ENCODE measurements around the gene ACKR4.
"Not testable (repeated sequence)": the region's sequence is repeated elsewhere in the genome, so short reads cannot be mapped to it uniquely, and the experiment has no call there.

ACKR4 gene

DNA sequence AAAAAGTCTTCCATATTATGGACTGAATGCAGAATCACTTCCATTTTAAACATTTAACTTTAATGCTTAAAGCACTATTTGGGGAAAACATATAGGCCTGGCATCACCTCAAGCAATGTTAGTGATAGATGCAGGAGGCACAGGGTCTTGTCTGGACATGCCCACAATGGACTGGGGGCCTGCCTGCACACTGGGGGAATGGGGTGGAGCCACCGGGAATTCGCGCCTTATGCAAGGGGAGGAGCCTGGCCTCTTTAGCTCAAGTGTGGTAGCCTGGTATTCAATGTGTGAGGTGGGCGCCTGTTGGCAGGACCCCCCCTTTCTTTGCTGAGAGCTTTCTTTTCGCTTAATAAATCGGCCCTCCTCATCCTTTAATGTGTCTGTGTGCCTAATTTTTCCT is 29.9 kb downstream of the ACKR4 start:
- in situ Hi-C loops (cut with HindIII; ENCODE audit: low pct_ligation_motif_present, low pct_unique_long_range_greater_than_20kb, low sequenced_read_pairs) = loop anchor here (25.0 kb wide), 1 partner anchor 90 kb away; no protein-coding TSS in a partner anchor
- DNase-seq = no peak

DNA sequence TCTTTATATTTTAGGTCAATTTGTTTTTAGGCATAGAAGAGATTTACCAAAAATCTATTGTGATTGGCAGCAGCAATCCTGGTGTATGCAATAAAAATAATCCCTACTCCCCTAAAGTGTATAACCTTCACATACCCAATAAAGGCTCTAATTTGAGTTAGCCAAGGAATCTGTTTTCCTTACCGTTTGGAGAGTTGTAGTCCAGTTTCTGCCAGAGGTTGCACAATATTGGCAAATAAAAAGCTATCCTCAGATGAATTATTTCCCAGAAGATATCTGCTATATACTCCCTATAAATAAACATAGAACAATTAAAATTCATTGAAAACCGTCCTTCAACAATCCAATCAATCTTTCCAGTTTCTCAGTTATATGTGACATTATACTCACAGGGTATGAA is 31.1 kb downstream of the ACKR4 start:
- DNase-seq = no peak
- in situ Hi-C loops (cut with HindIII; ENCODE audit: low pct_ligation_motif_present, low pct_unique_long_range_greater_than_20kb, low sequenced_read_pairs) = loop anchor here (25.0 kb wide), 1 partner anchor 91 kb away; no protein-coding TSS in a partner anchor

- in situ Hi-C loops (cut with HindIII; ENCODE audit: low pct_ligation_motif_present, low pct_unique_long_range_greater_than_20kb, low sequenced_read_pairs) = loop anchor here (25.0 kb wide), 1 partner anchor 93 kb away; no protein-coding TSS in a partner anchor
- peak; percentile 49 for DNase-seq
Observed at GRCh38 chr3:132629928-132630327, 32.9 kb downstream of the ACKR4 start.

GRCh38 chr3:132630612-132631011 is 33.5 kb downstream of the ACKR4 start:
- DNase-seq = no peak
- in situ Hi-C loops (cut with HindIII; ENCODE audit: low pct_ligation_motif_present, low pct_unique_long_range_greater_than_20kb, low sequenced_read_pairs) = loop anchor here (25.0 kb wide), 1 partner anchor 93 kb away; no protein-coding TSS in a partner anchor

DNA sequence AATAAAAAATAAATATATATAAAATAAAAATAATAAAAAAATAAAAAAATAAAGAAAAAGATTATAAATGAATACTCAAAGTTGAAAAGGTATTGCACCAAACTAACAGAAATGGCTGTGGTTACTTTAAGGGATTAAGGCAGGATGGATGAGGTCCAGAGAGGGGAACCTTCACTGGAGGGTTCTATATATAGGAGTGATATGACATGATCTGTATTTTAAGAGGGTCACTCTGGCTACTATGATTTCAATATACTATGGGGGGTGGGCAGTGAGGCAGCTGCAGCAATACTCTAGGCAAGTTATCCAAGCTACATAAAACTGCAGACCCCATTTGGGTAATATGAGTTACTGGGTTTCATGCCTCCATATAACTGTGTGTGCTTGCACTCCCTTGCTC is 38.0 kb downstream of the ACKR4 start:
- in situ Hi-C loops (cut with HindIII; ENCODE audit: low pct_ligation_motif_present, low pct_unique_long_range_greater_than_20kb, low sequenced_read_pairs) = loop anchor here (25.0 kb wide), 1 partner anchor 98 kb away; no protein-coding TSS in a partner anchor

DNA sequence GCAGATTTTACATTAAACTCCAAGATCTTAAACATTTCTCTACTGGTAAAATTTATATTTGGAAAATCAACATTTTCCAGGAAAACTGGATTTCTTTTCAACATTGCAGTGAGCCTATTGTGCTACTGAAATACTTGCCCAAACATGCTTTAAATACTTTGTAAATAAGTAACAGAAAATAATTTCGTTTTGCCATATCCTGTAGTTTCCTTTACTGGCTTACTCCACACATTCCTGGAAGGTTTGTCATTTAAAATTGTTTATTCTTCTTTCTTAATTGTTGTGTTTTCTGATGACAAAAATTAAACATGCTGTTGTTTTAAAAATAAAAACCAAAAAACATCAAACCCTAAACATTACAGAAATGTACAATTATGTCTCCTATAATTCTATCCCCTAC is 40.5 kb downstream of the ACKR4 start:
- DNase-seq = peak; percentile 60
- in situ Hi-C loops (cut with HindIII; ENCODE audit: low pct_ligation_motif_present, low pct_unique_long_range_greater_than_20kb, low sequenced_read_pairs) = loop anchor here (25.0 kb wide), 1 partner anchor 100 kb away; no protein-coding TSS in a partner anchor

More for the DNA sequence above, 38.0 kb downstream of the ACKR4 start:
- DNase-seq = no peak

DNA sequence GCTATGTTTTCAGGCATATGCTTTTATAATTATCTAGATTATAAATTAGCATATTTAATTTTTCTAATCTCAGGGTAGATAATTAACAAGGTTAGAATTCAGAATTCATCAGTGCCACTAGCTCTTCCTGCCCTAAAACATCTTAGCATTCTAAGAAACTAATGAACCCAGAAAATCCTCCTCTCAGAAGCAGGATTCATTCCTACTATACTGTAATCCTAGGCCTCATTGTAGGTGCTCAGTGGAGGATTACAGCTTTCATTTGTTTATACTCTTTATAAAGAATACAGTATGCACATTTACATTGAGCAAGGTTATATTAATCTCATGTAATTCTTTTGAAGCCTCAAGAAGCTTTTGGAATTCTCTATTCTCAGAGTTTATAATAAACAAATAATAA is 41.6 kb downstream of the ACKR4 start:
- in situ Hi-C loops (cut with HindIII; ENCODE audit: low pct_ligation_motif_present, low pct_unique_long_range_greater_than_20kb, low sequenced_read_pairs) = loop anchor here (25.0 kb wide), 1 partner anchor 101 kb away; no protein-coding TSS in a partner anchor
- no peak for DNase-seq

DNA sequence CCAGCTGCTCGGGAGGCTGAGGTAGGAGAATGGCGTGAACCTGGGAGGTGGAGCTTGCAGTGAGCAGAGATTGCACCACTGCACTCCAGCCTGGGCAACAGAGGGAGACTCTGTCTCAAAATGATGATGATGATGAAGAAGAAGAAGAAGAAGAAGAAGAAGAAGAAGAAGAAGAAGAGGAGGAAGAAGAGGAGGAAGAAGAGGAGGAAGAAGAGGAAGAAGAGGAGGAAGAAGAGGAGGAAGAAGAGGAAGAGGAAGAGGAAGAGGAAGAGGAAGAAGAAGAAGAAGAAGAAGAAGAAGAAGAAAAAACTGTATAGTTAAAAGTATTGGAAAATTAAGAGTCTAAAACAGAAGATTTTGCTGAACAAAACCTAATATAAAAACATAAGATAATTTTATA is 44.4 kb downstream of the ACKR4 start:
- in situ Hi-C loops (cut with HindIII; ENCODE audit: low pct_ligation_motif_present, low pct_unique_long_range_greater_than_20kb, low sequenced_read_pairs) = loop anchor here (25.0 kb wide), 1 partner anchor 104 kb away; no protein-coding TSS in a partner anchor
- not testable (repeated sequence) for DNase-seq

DNA sequence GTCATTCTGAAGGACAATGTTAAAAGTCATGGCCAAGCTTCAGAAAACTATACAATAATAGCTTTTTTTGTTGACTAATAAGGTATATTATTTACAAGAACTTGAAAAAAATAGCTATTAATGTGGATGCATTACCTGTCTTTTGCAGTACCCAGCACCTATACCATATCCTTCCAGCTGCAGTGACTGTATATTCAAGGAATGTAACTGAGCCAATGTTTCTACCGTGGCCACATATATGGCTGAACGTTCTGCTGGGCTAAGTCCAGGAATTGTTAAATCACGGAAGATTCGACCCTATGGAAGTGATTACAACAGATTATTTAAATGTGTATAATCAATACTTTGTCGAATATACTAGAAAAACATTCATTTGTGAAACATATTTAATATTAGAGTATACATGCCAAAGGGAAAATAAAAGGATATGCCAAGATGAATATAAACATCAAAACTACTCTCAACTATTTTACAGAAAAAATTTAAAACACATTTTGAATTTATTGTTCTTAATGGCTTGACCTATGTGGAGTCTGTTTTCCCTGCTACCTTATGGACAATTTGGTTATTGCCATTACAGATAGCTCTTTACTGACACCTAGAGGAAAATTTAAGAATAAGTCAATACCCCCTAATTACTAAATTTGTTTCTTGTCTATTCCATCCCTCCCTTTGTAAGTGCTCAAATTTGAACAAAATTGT is 44.9 kb downstream of the ACKR4 start:
- DNase-seq = peak; percentile 63

DNA sequence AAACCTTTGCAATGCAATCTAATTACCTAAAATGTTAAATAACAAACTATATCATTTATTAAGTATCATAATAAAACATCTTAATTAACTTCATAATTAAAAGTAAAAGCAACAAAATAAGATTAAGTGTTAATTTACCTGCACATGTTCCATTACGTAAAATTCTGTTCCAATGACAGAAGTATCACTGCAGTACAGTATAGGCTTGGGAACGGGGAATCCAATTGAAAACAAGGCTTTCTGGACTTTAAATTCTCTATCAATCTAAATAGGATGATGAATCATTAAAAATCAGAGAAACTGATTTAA is 45.4 kb downstream of the ACKR4 start:
- DNase-seq = no peak
- in situ Hi-C loops (cut with HindIII; ENCODE audit: low pct_ligation_motif_present, low pct_unique_long_range_greater_than_20kb, low sequenced_read_pairs) = loop anchor here (25.0 kb wide), 1 partner anchor 105 kb away; no protein-coding TSS in a partner anchor

More for the DNA sequence above, 44.9 kb downstream of the ACKR4 start:
- in situ Hi-C loops (cut with HindIII; ENCODE audit: low pct_ligation_motif_present, low pct_unique_long_range_greater_than_20kb, low sequenced_read_pairs) = loop anchor here (25.0 kb wide), 1 partner anchor 105 kb away; no protein-coding TSS in a partner anchor

GRCh38 chr3:132643366-132643765 is 46.3 kb downstream of the ACKR4 start:
- DNase-seq = no peak
- in situ Hi-C loops (cut with HindIII; ENCODE audit: low pct_ligation_motif_present, low pct_unique_long_range_greater_than_20kb, low sequenced_read_pairs) = loop anchor here (25.0 kb wide), 1 partner anchor 106 kb away; no protein-coding TSS in a partner anchor

GRCh38 chr3:132645058-132645457 is 48.0 kb downstream of the ACKR4 start:
- DNase-seq = no peak
- in situ Hi-C loops (cut with HindIII; ENCODE audit: low pct_ligation_motif_present, low pct_unique_long_range_greater_than_20kb, low sequenced_read_pairs) = loop anchor here (25.0 kb wide), 1 partner anchor 108 kb away; no protein-coding TSS in a partner anchor

- DNase-seq = no peak
- in situ Hi-C loops (cut with HindIII; ENCODE audit: low pct_ligation_motif_present, low pct_unique_long_range_greater_than_20kb, low sequenced_read_pairs) = no loop called here
Observed at GRCh38 chr3:132650153-132650552, 53.1 kb downstream of the ACKR4 start.
